Activated CD4-positive, alpha-beta T cell treated with anti-CD3 and anti-CD28 coated beads, Interleukin-2, amount 10 ng/mL, durations not matched to agents 7 days and 5 days (primary cell): ENCODE data around the gene FBRSL1. TPM values are rescaled to one million over a fixed set of nuclear protein-coding genes. Genes with fewer than 3 reads are reported as not detected.

Experiments used
- CTCF ChIA-PET: fragments of 350-600 bp; sonication (Branson Sonifier 250); formaldehyde crosslinking; loops from one replicate; lab custom pipeline; 2021; ENCODE audit warnings: antibody characterized with exemption; lab: Charles Lee
- POLR2A ChIA-PET: fragments of 350-600 bp; sonication (Branson Sonifier 250); formaldehyde crosslinking; loops from one replicate; lab custom pipeline; 2021; ENCODE audit warnings: antibody characterized with exemption; lab: Charles Lee
- DNase-seq: peaks from one replicate; pipeline ENCODE4 v3.0.0-alpha.2; 2020
- H3K27ac Mint-ChIP-seq: one replicate; pipeline ENCODE4 v1.8.0; 2021; ENCODE audit warnings: mild to moderate bottlenecking, moderate library complexity, mixed read lengths
- H3K27me3 Mint-ChIP-seq: one replicate; pipeline ENCODE4 v1.8.0; 2021; ENCODE audit warnings: mixed read lengths
- H3K36me3 Mint-ChIP-seq: one replicate; pipeline ENCODE4 v1.8.0; 2021; ENCODE audit warnings: low read depth, mixed read lengths
- H3K4me1 Mint-ChIP-seq: one replicate; pipeline ENCODE4 v1.8.0; 2021; ENCODE audit warnings: mixed read lengths
- H3K4me3 Mint-ChIP-seq: one replicate; pipeline ENCODE4 v1.8.0; 2021; ENCODE audit warnings: mild to moderate bottlenecking, moderate library complexity, mixed read lengths
- H3K9me3 Mint-ChIP-seq: one replicate; pipeline ENCODE4 v1.8.0; 2021; ENCODE audit warnings: mixed read lengths
- total RNA-seq, 2 experiments: library from RNA; stranded (reverse); gene quantifications; one replicate each; pipeline ENCODE4 v1.2.3, GENCODE V29; 2021

The FBRSL1 gene
- total RNA-seq, 2 experiments from 2014 or later: 49.8 to 51.1 TPM

DNA sequence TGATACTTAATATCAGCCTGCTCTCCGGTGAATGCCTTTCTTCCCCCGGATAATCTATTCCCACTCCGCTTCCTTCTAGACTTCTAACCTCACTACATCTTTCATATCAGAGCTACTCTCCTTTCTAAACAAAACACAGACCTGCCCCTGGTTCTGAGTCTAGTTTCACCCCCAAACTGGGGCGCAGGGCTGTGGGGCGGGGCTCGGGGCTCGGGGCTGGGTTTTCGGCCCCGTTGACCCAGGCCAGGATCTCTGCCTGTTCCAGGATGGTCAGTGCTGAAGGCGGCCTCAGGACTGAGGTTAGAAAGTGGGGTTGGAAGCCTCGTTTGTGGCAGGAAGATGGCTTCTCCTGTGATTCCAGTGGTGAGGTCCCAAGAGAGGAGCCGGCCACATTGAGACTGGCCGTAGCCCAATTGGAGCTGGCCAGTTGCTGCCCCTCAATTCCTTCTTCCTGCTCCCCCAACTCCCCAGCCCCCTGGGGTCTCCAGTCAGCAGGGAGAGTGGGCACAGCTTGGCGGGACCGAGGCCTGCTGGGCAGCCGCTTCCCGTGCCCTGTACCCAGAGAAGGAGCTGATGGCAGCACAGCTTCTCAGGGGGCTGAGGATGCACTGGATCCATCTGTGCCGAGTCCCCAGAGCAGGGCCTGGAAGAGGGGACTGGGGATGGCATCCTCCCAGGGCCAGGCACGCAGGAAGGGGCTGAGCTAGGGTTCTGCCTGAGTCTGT, 67.5 kb downstream of the FBRSL1 start:
- CTCF ChIA-PET: no interaction called here
- Mint-ChIP-seq H3K36me3 (no peaks in the 10 kb centered on the region), H3K4me3 (no peak overlapping the region), H3K27ac (no peak overlapping the region), H3K27me3 (peaks cover 10% of the 10 kb centered on the region), H3K9me3 (no peaks in the 10 kb centered on the region), H3K4me1 (peaks cover 19% of the 10 kb centered on the region)
- POLR2A ChIA-PET: interaction anchor here (0.6 kb wide), 1 partner anchor 15 kb away, joined by 3 read pairs; no protein-coding TSS in a partner anchor
- no peak for DNase-seq

DNA sequence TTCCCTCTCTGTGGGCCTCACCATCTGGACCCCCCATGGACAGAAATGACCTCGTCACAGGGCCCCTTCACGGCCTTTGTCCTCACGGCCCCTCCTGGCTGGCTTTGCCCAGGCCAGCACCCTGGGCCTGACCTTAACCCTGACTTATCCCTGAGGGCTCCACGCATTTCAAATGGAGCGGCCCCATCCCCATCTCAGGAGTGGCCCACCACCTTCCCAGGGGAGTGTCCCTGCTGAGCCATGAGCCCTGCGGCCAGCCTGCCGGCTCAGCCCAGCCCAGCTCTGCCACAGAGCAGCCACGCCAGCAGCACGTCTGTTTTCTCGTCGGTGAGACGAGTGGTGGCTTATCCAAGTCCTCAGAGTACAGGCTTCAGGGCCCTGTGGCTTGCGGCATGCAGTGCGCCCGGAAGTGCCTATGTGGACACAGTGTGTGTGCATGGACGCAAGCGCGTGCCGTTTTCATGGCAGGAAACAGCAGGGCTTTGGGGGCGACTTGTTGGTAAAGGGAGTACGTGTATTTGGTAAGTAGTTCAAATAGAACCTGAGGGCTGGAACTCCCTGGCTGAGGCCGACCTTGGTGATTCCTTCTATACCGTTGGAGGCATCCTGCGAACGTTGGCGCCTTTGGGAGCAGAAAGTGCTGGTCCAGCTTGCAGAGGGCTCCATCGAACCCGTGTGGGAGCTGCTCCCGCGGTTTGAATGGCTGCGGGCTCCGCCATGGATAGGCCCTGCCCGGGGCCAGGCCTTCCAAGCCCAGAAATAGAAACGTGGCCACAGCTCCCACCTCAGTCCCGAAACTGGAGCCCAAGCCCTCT, 68.3 kb downstream of the FBRSL1 start:
- CTCF ChIA-PET: interaction anchor here (1.3 kb wide), 1 partner anchor 138 kb away, joined by 3 read pairs; no protein-coding TSS in a partner anchor

DNA sequence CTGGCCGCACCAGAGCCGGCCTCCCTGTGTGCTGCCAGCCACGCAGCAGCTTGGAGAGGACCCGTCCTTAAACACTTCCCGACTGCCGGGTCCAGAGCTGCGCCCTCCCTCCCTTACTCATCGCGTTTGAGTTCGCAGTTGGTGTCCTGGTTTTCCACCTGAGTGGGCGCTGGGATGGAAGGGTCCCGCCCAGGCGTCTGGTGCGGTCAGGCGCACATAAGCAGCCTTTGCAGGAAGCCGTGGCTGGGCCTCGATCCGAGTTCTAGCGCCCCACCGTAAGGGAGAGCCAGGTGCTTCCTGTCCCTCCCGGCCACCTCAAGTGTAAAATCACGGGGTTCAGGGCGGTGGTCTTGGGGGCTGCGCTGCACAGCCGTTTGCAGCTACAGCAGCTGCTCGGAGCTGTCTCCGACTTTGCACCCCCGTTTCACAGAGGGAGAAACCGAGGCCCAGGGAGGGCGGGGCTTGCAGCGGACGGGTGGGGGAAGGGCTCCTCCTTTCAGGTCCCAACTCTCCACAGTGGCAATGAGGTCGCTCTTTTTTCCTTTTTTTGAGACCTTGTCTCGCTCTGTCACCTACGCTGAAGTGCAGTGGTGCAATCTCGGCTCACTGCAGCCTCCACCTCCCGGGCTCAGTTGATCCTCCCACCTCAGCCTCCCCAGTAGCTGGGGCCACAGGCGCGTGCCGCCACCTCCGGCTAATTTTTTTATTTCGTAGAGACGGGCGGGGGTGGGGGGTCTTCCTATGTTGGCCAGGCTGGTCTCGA, 69.1 kb downstream of the FBRSL1 start:
- peak overlapping the region; percentile 72 for H3K4me3 Mint-ChIP-seq
- H3K36me3 Mint-ChIP-seq: no peaks in the 10 kb centered on the region
- ChIA-PET POLR2A (no interaction called here), CTCF (interaction anchor here (0.9 to 1.3 kb wide), 3 partner anchors 10 to 145 kb away, joined by 3 to 5 read pairs (median 3); no protein-coding TSS in a partner anchor)
- peaks cover 19% of the 10 kb centered on the region for H3K4me1 Mint-ChIP-seq
- peak; percentile 29 for DNase-seq
- H3K27ac Mint-ChIP-seq: peak overlapping the region; percentile 31
- no peaks in the 10 kb centered on the region for H3K9me3 Mint-ChIP-seq
- H3K27me3 Mint-ChIP-seq: peaks cover 10% of the 10 kb centered on the region

More for the DNA sequence above, 68.3 kb downstream of the FBRSL1 start:
- Mint-ChIP-seq H3K27ac (no peak overlapping the region), H3K27me3 (peaks cover 10% of the 10 kb centered on the region), H3K36me3 (no peaks in the 10 kb centered on the region), H3K4me1 (peaks cover 19% of the 10 kb centered on the region), H3K4me3 (peak overlapping the region; percentile 72), H3K9me3 (no peaks in the 10 kb centered on the region)
- peak; percentile 21 for DNase-seq
- POLR2A ChIA-PET: interaction anchor here (0.6 kb wide), 1 partner anchor 15 kb away, joined by 3 read pairs; no protein-coding TSS in a partner anchor

DNA sequence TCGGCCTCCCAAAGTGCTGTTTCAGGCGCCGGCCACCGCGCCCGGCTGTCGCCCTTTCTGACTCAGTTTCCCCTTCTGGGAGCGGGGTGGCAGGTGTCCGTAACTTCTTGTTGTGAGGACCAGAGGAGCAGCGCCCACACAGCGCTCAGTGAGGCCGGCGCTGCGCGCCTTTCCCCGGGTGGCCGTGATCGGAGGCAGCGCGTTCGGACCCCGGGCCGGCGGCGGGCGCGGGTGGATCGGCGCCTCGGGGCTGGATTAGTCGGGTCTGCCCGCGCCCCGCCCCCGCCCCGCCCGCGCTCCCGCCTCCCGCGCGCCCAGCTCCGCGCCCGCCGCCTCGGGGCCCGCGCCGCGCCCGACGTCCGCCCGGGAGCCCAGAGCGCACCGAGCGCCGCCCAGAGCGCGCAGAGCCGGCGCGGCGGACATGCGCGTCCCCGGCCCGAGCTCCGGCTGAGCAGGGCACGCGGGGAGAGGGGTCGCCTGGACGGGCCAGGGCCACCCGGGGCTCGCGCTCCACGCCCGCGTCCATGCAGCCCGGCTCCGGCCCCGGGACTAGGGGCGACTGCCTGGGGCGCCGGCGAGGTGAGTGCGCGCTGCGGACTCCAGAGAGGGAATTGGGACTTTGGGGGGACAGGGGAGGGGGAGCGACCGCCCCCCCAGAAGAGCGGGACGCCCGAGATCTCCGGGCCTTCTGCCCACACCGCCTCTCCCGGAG, 69.9 kb downstream of the FBRSL1 start:
- no peaks in the 10 kb centered on the region for H3K36me3 Mint-ChIP-seq
- H3K4me3 Mint-ChIP-seq: peak overlapping the region; percentile 72
- ChIA-PET CTCF (interaction anchor here (0.9 to 1.3 kb wide), 3 partner anchors 10 to 146 kb away, joined by 3 to 5 read pairs (median 3); no protein-coding TSS in a partner anchor), POLR2A (no interaction called here)
- no peak overlapping the region for H3K27ac Mint-ChIP-seq
- peak; percentile 32 for DNase-seq
- no peaks in the 10 kb centered on the region for H3K9me3 Mint-ChIP-seq
- peaks cover 10% of the 10 kb centered on the region for H3K27me3 Mint-ChIP-seq
- peaks cover 19% of the 10 kb centered on the region for H3K4me1 Mint-ChIP-seq

DNA sequence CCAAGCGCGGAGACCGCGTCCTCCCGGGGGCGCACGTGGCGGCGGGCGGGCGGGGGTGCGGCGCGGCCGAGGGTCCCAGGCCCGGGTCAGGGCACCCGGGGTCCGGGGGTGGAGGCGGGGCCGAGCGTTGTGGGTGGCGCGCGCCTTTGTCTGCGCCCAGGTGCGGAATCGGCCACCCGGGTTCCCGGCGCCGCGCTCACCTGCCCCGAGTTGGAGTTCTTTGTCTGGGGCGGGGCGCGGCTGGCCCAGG, 70.3 kb downstream of the FBRSL1 start:
- no peaks in the 10 kb centered on the region for H3K9me3 Mint-ChIP-seq
- peaks cover 19% of the 10 kb centered on the region for H3K4me1 Mint-ChIP-seq
- ChIA-PET CTCF (interaction anchor here (1.1 to 1.6 kb wide), 6 partner anchors 9 to 364 kb away, joined by 3 to 12 read pairs (median 4); no protein-coding TSS in a partner anchor), POLR2A (no interaction called here)
- no peak overlapping the region for H3K27ac Mint-ChIP-seq
- no peak overlapping the region for H3K4me3 Mint-ChIP-seq
- H3K27me3 Mint-ChIP-seq: peaks cover 10% of the 10 kb centered on the region
- DNase-seq: peak; percentile 19
- no peaks in the 10 kb centered on the region for H3K36me3 Mint-ChIP-seq

DNA sequence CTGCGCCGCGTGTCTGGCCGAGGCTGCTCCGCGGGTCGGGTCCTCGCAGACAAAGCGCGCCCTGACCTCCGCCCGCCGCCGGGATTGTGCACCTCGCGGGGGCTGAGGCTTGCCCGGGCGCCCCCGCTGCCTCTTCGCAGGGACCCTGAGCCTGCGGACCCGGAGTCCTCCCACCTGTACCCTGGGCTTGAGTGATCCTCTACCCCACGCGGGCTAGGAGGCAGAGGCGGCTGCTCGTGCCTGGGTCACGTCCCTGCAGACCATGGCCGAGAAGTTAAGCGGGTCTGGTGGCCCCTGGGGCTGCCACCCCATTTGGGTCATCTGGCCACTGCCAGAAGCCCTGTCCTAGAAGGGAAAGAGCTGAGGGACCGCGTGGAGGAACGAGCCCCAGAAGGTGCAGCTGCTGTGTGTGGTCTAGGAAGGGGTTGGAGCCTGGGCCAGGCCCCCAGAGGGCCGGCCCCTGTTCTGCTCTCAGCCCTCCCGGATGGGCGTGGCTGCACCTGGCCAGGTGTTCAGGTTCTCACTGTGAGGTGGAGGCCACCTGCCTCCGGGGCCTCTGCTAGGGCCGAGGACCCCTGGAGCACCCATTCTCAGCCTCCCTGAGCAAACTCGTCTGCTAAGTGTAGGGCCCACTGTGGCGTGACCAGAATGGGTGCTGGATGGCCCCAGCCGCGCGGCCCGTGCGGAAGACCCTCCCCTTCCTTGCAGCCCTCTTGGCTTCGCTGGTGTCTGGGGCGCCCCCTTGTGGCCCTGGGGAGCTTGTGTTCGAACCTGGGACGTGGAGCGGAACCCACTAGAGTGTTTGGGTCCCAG, 70.9 kb downstream of the FBRSL1 start:
- Mint-ChIP-seq H3K27ac (no peak overlapping the region), H3K9me3 (no peaks in the 10 kb centered on the region), H3K4me1 (peaks cover 19% of the 10 kb centered on the region), H3K4me3 (peak overlapping the region; percentile 66), H3K36me3 (no peaks in the 10 kb centered on the region), H3K27me3 (peaks cover 10% of the 10 kb centered on the region)
- ChIA-PET CTCF (interaction anchor here (0.6 to 1.6 kb wide), 12 partner anchors 9 to 415 kb away, joined by 3 to 12 read pairs (median 4); no protein-coding TSS in a partner anchor), POLR2A (no interaction called here)
- peak; percentile 79 for DNase-seq

Other genes with a start within 250 kb of the FBRSL1 start
- gene GALNT9, start 160.6 kb upstream of the FBRSL1 start, total RNA-seq: not detected
- gene LRCOL1, start 120.4 kb downstream of the FBRSL1 start, total RNA-seq: not detected
- not detected for gene P2RX2, start 128.6 kb downstream of the FBRSL1 start, total RNA-seq
- 100 to 1,000 TPM; 167 to 176 TPM for gene POLE, start 197.2 kb downstream of the FBRSL1 start, total RNA-seq
- 10 to 100 TPM; 35.9 to 38.9 TPM for gene PXMP2, start 197.4 kb downstream of the FBRSL1 start, total RNA-seq
- 10 to 100 TPM; 46.4 to 48.7 TPM for gene PGAM5, start 220.7 kb downstream of the FBRSL1 start, total RNA-seq